ENCODE data around the gene KCNJ9. TPM values are rescaled to one million over a fixed set of nuclear protein-coding genes. Genes with fewer than 3 reads are reported as not detected.

KCNJ9 gene
- total RNA-seq, 1 donor from 2014 or later = 0.19 TPM

DNA sequence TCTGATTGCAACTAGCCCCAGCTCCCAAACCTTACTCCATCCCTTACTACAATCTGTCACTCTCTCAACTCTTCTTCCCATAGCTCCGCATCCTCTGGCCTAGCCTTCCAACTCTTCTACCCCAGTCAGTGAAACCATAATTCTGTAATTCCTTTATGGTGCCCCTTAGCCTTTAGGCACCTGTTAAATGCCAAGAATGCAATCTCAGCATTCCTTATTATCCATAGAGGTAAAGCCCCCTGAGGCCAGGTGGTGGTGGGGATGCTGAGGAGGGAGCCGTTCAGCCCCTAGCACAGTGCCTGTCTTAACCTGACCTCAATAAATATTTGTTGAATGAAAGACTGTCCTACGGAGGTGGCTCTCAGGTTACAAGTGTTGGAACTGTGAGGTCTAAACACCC, 48.2 kb downstream of the KCNJ9 start:
- Mint-ChIP-seq H3K4me1 (peaks cover 17% of the 10 kb centered on the region), H3K27me3 (ENCODE audit: low read depth) (no peaks in the 10 kb centered on the region), H3K27ac (ENCODE audit: unreplicated experiment) (no peak overlapping the region), H3K4me3 (no peak overlapping the region), H3K36me3 (ENCODE audit: low read depth) (peaks cover 20% of the 10 kb centered on the region), H3K9me3 (no peaks in the 10 kb centered on the region)
- TF ChIP-seq, protein P1, sequence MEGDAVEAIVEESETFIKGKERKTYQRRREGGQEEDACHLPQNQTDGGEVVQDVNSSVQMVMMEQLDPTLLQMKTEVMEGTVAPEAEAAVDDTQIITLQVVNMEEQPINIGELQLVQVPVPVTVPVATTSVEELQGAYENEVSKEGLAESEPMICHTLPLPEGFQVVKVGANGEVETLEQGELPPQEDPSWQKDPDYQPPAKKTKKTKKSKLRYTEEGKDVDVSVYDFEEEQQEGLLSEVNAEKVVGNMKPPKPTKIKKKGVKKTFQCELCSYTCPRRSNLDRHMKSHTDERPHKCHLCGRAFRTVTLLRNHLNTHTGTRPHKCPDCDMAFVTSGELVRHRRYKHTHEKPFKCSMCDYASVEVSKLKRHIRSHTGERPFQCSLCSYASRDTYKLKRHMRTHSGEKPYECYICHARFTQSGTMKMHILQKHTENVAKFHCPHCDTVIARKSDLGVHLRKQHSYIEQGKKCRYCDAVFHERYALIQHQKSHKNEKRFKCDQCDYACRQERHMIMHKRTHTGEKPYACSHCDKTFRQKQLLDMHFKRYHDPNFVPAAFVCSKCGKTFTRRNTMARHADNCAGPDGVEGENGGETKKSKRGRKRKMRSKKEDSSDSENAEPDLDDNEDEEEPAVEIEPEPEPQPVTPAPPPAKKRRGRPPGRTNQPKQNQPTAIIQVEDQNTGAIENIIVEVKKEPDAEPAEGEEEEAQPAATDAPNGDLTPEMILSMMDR (conservative IDR thresholded peaks at IDR 0.05) = no peak
- no peak for DNase-seq (ENCODE audit: low read depth, low spot score)

DNA sequence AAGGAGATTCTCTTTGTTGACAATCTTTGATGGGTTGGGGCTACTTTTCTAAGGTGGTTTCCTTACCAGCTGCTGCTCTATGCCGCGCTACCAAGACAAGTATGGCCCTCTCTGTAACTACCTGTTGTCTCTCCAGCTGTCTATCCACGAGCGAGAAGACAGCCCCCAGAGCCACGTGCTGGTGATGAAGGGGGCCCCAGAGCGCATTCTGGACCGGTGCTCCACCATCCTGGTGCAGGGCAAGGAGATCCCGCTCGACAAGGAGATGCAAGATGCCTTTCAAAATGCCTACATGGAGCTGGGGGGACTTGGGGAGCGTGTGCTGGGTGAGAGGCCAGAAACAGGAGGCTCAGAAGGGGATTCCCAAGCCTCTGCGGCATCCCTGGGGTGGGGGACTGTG, 48.6 kb downstream of the KCNJ9 start:
- peaks cover 20% of the 10 kb centered on the region for H3K36me3 Mint-ChIP-seq (ENCODE audit: low read depth)
- H3K27me3 Mint-ChIP-seq (ENCODE audit: low read depth) = no peaks in the 10 kb centered on the region
- no peak for DNase-seq (ENCODE audit: low read depth, low spot score)
- TF ChIP-seq, protein P1 (conservative IDR thresholded peaks at IDR 0.05) = no peak
- peaks cover 15% of the 10 kb centered on the region for H3K4me1 Mint-ChIP-seq
- no peak overlapping the region for H3K27ac Mint-ChIP-seq (ENCODE audit: unreplicated experiment)
- H3K4me3 Mint-ChIP-seq = no peak overlapping the region
- no peaks in the 10 kb centered on the region for H3K9me3 Mint-ChIP-seq

- peaks cover 15% of the 10 kb centered on the region for H3K4me1 Mint-ChIP-seq
- no peak overlapping the region for H3K4me3 Mint-ChIP-seq
- TF ChIP-seq, protein P1 (conservative IDR thresholded peaks at IDR 0.05) = no peak
- H3K36me3 Mint-ChIP-seq (ENCODE audit: low read depth) = peaks cover 20% of the 10 kb centered on the region
- peak overlapping the region; percentile 92 for H3K27ac Mint-ChIP-seq (ENCODE audit: unreplicated experiment)
- H3K27me3 Mint-ChIP-seq (ENCODE audit: low read depth) = no peaks in the 10 kb centered on the region
- DNase-seq (ENCODE audit: low read depth, low spot score) = no peak
- H3K9me3 Mint-ChIP-seq = no peaks in the 10 kb centered on the region
Observed at GRCh38 chr1:160130486-160130885, 49.1 kb downstream of the KCNJ9 start.

DNA sequence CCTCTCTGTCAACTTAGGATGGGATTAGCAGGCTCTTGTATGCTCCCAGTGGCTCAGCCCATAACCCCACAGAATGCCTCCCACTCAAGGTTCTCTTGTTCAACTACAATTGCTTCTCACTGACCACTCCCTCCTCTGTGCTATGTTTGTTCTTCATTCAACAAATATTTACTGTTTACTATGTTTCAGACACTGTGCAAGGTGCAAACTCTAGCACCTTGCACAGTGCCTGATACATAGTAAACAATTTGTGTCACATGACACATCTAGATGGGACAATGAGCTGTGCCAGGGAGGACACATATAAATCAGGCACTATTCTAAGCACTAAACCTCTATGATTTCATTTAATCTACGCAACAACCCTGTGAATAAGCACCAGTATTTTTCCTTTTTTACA, 49.6 kb downstream of the KCNJ9 start:
- Mint-ChIP-seq H3K27ac (ENCODE audit: unreplicated experiment) (peak overlapping the region; percentile 92), H3K4me3 (no peak overlapping the region), H3K9me3 (no peaks in the 10 kb centered on the region), H3K36me3 (ENCODE audit: low read depth) (peaks cover 20% of the 10 kb centered on the region), H3K27me3 (ENCODE audit: low read depth) (no peaks in the 10 kb centered on the region), H3K4me1 (peaks cover 15% of the 10 kb centered on the region)
- DNase-seq (ENCODE audit: low read depth, low spot score) = no peak
- TF ChIP-seq, protein P1 (conservative IDR thresholded peaks at IDR 0.05) = no peak

DNA sequence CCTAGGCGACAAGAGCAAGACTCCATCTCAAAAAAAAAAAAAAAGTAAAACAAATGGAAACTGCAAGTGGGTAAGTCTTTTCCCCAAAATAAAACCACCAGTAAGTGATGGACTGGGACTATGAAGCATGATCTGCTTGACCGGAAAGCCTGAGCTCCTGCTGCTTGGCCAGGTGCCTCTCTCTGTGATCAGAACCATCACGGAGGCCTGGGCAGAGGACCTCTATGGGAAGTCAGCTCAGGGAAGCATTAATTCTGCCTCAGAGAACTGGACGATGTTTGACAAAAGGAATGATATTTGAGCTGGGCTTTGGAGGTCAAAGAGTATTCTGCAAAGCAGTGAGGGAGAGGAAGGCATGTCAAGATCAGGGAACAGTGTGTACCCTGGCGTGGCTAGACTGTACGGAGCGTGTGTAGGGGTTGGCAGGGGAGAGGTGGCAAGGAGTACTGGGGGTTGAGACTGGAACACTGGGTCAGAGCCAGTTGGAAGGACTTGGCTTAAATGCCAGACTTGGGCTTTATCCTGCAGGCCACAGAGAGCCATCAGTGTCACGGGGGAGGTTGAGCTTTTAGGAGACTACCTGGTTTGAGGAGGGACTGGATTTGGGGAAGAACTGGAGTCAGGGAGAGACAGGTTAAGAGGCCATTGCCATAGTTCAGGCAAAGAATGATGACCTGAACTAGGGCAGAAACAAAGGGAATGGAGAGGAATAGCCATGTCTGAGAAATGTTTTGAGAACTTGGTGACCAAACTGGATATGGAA, 50.6 kb downstream of the KCNJ9 start:
- Mint-ChIP-seq H3K4me1 (peaks cover 15% of the 10 kb centered on the region), H3K4me3 (no peak overlapping the region), H3K27me3 (ENCODE audit: low read depth) (no peaks in the 10 kb centered on the region), H3K9me3 (no peaks in the 10 kb centered on the region), H3K27ac (ENCODE audit: unreplicated experiment) (peak overlapping the region; percentile 58), H3K36me3 (ENCODE audit: low read depth) (peaks cover 20% of the 10 kb centered on the region)
- no peak for DNase-seq (ENCODE audit: low read depth, low spot score)
- TF ChIP-seq, protein P1 (conservative IDR thresholded peaks at IDR 0.05) = no peak

All from neural crest cell (in vitro differentiated cells).